ENCODE results near the gene SELENON. TPM values are rescaled to one million over a fixed set of nuclear protein-coding genes. Genes with fewer than 3 reads are reported as not detected.
"Not testable (repeated sequence)": the region's sequence is repeated elsewhere in the genome, so short reads cannot be mapped to it uniquely, and the experiment has no call there.

Gene SELENON
- total RNA-seq, 1 donor from 2014 or later, result 8.2 TPM

DNA sequence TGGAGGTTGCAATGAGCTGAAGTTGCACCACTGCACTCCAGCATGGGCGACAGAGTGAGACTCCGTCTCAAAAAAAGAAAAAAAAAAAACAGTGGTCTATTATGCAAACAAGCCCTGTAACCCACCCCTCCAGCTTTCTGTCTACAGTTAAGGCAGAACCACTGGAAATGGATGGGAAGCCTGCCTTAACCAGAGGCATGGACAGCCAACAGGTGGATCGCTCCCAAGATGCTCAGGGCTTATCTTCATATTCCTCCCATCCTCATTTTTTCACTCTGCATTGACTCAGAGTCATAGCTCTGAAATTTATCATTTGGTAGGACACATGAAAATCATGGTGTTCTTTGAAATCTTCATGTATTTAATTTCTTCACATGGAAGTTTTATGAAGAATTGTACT, 28.5 kb downstream of the SELENON start:
- no peak for DNase-seq
- intact Hi-C loops (cut with micrococcal nuclease), result no loop called here
- Mint-ChIP-seq H3K4me1 (no peaks in the 10 kb centered on the region), H3K27me3 (no peaks in the 10 kb centered on the region), H3K27ac (no peak overlapping the region), H3K36me3 (ENCODE audit: low read depth) (peaks cover 43% of the 10 kb centered on the region), H3K9me3 (no peaks in the 10 kb centered on the region), H3K4me3 (no peak overlapping the region)

GRCh38 chr1:25829046-25829445, 29.1 kb downstream of the SELENON start:
- intact Hi-C loops (cut with micrococcal nuclease), result no loop called here
- no peaks in the 10 kb centered on the region for H3K27me3 Mint-ChIP-seq
- H3K4me1 Mint-ChIP-seq, result no peaks in the 10 kb centered on the region
- no peak overlapping the region for H3K27ac Mint-ChIP-seq
- DNase-seq, result no peak
- H3K36me3 Mint-ChIP-seq (ENCODE audit: low read depth), result peaks cover 44% of the 10 kb centered on the region
- H3K9me3 Mint-ChIP-seq, result no peaks in the 10 kb centered on the region
- no peak overlapping the region for H3K4me3 Mint-ChIP-seq

- peaks cover 47% of the 10 kb centered on the region for H3K36me3 Mint-ChIP-seq (ENCODE audit: low read depth)
- H3K27me3 Mint-ChIP-seq, result no peaks in the 10 kb centered on the region
- no peak overlapping the region for H3K27ac Mint-ChIP-seq
- intact Hi-C loops (cut with micrococcal nuclease), result no loop called here
- H3K4me3 Mint-ChIP-seq, result no peak overlapping the region
- no peaks in the 10 kb centered on the region for H3K4me1 Mint-ChIP-seq
- H3K9me3 Mint-ChIP-seq, result no peaks in the 10 kb centered on the region
- DNase-seq, result no peak
These were observed 31.7 kb downstream of the SELENON start for GRCh38 chr1:25831569-25832196.

- DNase-seq, result no peak
- Mint-ChIP-seq H3K4me3 (no peak overlapping the region), H3K9me3 (no peaks in the 10 kb centered on the region), H3K36me3 (ENCODE audit: low read depth) (peaks cover 44% of the 10 kb centered on the region), H3K27me3 (no peaks in the 10 kb centered on the region), H3K27ac (no peak overlapping the region), H3K4me1 (no peaks in the 10 kb centered on the region)
- intact Hi-C loops (cut with micrococcal nuclease), result no loop called here
These were observed 32.5 kb downstream of the SELENON start for GRCh38 chr1:25832336-25833037.

- no peak for DNase-seq
- H3K4me3 Mint-ChIP-seq, result no peak overlapping the region
- intact Hi-C loops (cut with micrococcal nuclease), result no loop called here
- no peaks in the 10 kb centered on the region for H3K9me3 Mint-ChIP-seq
- no peaks in the 10 kb centered on the region for H3K27me3 Mint-ChIP-seq
- H3K36me3 Mint-ChIP-seq (ENCODE audit: low read depth), result peaks cover 41% of the 10 kb centered on the region
- H3K27ac Mint-ChIP-seq, result no peak overlapping the region
- no peaks in the 10 kb centered on the region for H3K4me1 Mint-ChIP-seq
These were observed 33.2 kb downstream of the SELENON start for GRCh38 chr1:25833158-25833557.

DNA sequence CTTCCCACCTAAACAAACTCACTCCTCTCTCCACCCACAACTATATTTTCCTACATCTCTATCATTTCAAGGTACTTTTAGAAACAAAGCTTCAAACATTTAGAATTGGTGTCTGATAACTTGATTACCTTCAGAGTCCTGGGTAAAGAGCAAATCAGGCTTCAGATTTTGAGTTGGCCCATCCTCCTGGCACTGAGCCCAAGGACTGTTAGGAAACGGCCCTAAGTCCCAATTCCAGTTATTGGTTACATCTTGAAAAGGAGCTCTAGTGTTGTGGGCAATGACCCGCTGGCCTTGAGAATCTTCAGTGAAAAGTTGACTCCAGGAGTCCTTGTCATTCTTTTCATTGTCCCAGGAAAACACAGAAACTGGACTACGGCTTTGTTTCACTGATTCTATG, 34.9 kb downstream of the SELENON start:
- H3K27me3 Mint-ChIP-seq, result no peaks in the 10 kb centered on the region
- peaks cover 29% of the 10 kb centered on the region for H3K36me3 Mint-ChIP-seq (ENCODE audit: low read depth)
- no peak overlapping the region for H3K4me3 Mint-ChIP-seq
- intact Hi-C loops (cut with micrococcal nuclease), result no loop called here
- H3K4me1 Mint-ChIP-seq, result no peaks in the 10 kb centered on the region
- DNase-seq, result no peak
- no peak overlapping the region for H3K27ac Mint-ChIP-seq
- H3K9me3 Mint-ChIP-seq, result no peaks in the 10 kb centered on the region

GRCh38 chr1:25836695-25837094, 36.7 kb downstream of the SELENON start:
- intact Hi-C loops (cut with micrococcal nuclease), result no loop called here
- Mint-ChIP-seq H3K27me3 (no peaks in the 10 kb centered on the region), H3K4me3 (no peak overlapping the region), H3K36me3 (ENCODE audit: low read depth) (peaks cover 22% of the 10 kb centered on the region), H3K27ac (no peak overlapping the region), H3K9me3 (no peaks in the 10 kb centered on the region), H3K4me1 (no peaks in the 10 kb centered on the region)
- DNase-seq, result no peak

GRCh38 chr1:25837262-25837875, 37.4 kb downstream of the SELENON start:
- intact Hi-C loops (cut with micrococcal nuclease), result no loop called here
- no peak for DNase-seq
- Mint-ChIP-seq H3K27me3 (no peaks in the 10 kb centered on the region), H3K27ac (no peak overlapping the region), H3K9me3 (no peaks in the 10 kb centered on the region), H3K4me3 (no peak overlapping the region), H3K4me1 (no peaks in the 10 kb centered on the region), H3K36me3 (ENCODE audit: low read depth) (peaks cover 19% of the 10 kb centered on the region)

GRCh38 chr1:25839808-25840207, 39.8 kb downstream of the SELENON start:
- H3K36me3 Mint-ChIP-seq (ENCODE audit: low read depth); intact Hi-C loops (cut with micrococcal nuclease); H3K27me3 Mint-ChIP-seq; DNase-seq; H3K9me3 Mint-ChIP-seq; H3K27ac Mint-ChIP-seq; H3K4me1 Mint-ChIP-seq; H3K4me3 Mint-ChIP-seq: not testable (repeated sequence)

DNA sequence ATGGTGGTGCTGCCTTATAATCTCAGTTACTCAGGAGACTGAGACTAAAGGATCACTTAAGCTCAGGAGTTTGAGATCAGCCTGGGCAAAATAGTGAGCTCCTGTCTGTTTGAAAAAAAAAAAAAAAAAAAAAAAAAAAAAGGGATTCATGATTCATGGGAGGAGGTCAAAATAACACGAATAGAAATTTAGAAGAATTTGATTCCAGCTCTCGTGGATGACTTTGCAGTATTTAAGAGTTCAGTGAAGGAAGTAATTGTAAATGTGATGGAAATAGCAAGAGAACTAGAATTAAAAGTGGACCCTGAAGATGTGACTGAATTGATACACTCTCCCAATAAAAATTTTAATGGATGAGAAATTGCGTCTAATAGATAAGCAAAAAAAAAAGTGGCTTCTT, 43.5 kb downstream of the SELENON start:
- H3K36me3 Mint-ChIP-seq (ENCODE audit: low read depth), result peaks cover 8% of the 10 kb centered on the region
- no peaks in the 10 kb centered on the region for H3K27me3 Mint-ChIP-seq
- DNase-seq, result no peak
- intact Hi-C loops (cut with micrococcal nuclease), result no loop called here
- H3K4me1 Mint-ChIP-seq, result peaks cover 2% of the 10 kb centered on the region
- H3K9me3 Mint-ChIP-seq, result no peaks in the 10 kb centered on the region
- H3K4me3 Mint-ChIP-seq, result no peak overlapping the region
- no peak overlapping the region for H3K27ac Mint-ChIP-seq

DNA sequence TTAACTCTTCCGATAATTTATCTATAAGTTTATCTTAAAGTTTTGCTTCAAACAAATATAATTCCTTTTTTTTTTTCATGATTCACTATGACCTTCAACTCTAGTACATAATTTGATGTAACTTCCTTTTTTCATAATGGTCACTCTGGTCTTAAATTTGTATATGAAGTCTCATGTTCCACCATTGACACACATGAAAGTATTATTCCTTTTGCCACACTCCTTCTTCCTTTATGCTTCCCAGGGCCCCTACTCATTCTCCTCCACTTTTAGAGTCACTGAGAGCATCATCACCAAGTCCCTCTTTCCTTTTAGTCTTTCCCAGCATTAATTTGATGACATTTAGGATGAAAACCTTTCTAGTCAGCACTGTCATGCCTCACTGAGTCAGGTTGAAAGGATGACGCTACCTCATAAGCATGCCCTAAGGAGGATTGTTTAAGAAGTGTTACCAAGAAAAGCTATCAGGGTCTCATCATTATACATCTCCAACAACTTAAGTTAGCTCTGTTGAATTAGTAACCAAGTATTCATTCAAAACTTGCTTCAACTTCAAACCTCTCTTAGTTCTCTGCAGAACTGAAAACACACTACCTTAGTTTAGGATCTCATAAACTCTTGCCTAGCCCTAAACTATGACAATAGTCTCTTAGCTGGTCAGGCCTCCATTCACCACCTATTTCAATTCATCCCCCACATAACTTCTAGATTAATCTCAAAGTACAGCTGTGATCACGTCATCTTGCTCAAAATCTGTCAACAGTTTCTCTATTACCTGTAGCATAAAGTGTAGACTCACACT, 44.7 kb downstream of the SELENON start:
- no peak for DNase-seq
- peaks cover 2% of the 10 kb centered on the region for H3K4me1 Mint-ChIP-seq
- H3K36me3 Mint-ChIP-seq (ENCODE audit: low read depth), result peaks cover 5% of the 10 kb centered on the region
- no peak overlapping the region for H3K27ac Mint-ChIP-seq
- intact Hi-C loops (cut with micrococcal nuclease), result no loop called here
- no peak overlapping the region for H3K4me3 Mint-ChIP-seq
- no peaks in the 10 kb centered on the region for H3K9me3 Mint-ChIP-seq
- no peaks in the 10 kb centered on the region for H3K27me3 Mint-ChIP-seq

- peaks cover 2% of the 10 kb centered on the region for H3K4me1 Mint-ChIP-seq
- H3K36me3 Mint-ChIP-seq (ENCODE audit: low read depth), result no peaks in the 10 kb centered on the region
- intact Hi-C loops (cut with micrococcal nuclease), result no loop called here
- H3K27me3 Mint-ChIP-seq, result no peaks in the 10 kb centered on the region
- no peak for DNase-seq
- no peaks in the 10 kb centered on the region for H3K9me3 Mint-ChIP-seq
- no peak overlapping the region for H3K4me3 Mint-ChIP-seq
- H3K27ac Mint-ChIP-seq, result no peak overlapping the region
These were observed 45.7 kb downstream of the SELENON start for GRCh38 chr1:25845664-25846063.

DNA sequence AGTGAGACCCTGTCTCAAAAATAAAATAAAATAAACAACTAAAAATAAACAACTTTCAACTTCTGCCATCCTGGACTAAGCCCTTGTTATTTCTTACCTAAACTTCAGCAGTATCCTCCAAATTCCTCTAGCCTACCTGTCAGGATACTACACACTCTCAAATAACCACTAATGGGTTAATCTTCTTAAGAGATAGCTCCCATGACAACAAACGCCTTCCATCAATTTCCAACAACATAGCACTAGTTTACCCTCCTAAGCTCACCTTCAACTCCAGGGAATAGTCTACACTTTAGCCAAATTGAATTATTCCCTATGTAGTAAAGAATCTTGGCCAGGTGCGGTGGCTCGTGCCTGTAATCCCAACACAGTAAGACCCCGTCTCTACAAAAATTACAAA, 47.9 kb downstream of the SELENON start:
- H3K4me3 Mint-ChIP-seq, result no peak overlapping the region

GRCh38 chr1:25848531-25848930, 48.5 kb downstream of the SELENON start:
- no peak overlapping the region for H3K27ac Mint-ChIP-seq
- H3K36me3 Mint-ChIP-seq (ENCODE audit: low read depth), result no peaks in the 10 kb centered on the region
- intact Hi-C loops (cut with micrococcal nuclease), result no loop called here
- no peaks in the 10 kb centered on the region for H3K27me3 Mint-ChIP-seq
- no peak for DNase-seq
- no peaks in the 10 kb centered on the region for H3K9me3 Mint-ChIP-seq
- peaks cover 2% of the 10 kb centered on the region for H3K4me1 Mint-ChIP-seq
- no peak overlapping the region for H3K4me3 Mint-ChIP-seq

More for the DNA sequence above, 47.9 kb downstream of the SELENON start:
- DNase-seq, result no peak
- H3K36me3 Mint-ChIP-seq (ENCODE audit: low read depth), result no peaks in the 10 kb centered on the region
- H3K9me3 Mint-ChIP-seq, result no peaks in the 10 kb centered on the region
- no peak overlapping the region for H3K27ac Mint-ChIP-seq
- peaks cover 2% of the 10 kb centered on the region for H3K4me1 Mint-ChIP-seq
- no peaks in the 10 kb centered on the region for H3K27me3 Mint-ChIP-seq
- intact Hi-C loops (cut with micrococcal nuclease), result no loop called here

Measured in activated CD4-positive, alpha-beta T cell treated with anti-CD3 and anti-CD28 coated beads, Interleukin-2, amount 10 ng/mL, durations not matched to agents 24 days and 14 days (primary cell).